ENCODE measurements around the gene ADAM17. TPM values are rescaled to one million over a fixed set of nuclear protein-coding genes. Genes with fewer than 3 reads are reported as not detected.
"Not testable (repeated sequence)": the region's sequence is repeated elsewhere in the genome, so short reads cannot be mapped to it uniquely, and the experiment has no call there.

ADAM17 gene
- total and polyA plus RNA-seq, 2 donors (not counting 1 experiment from before 2014, with no cell fraction given), result 12.3 to 69.9 TPM

DNA sequence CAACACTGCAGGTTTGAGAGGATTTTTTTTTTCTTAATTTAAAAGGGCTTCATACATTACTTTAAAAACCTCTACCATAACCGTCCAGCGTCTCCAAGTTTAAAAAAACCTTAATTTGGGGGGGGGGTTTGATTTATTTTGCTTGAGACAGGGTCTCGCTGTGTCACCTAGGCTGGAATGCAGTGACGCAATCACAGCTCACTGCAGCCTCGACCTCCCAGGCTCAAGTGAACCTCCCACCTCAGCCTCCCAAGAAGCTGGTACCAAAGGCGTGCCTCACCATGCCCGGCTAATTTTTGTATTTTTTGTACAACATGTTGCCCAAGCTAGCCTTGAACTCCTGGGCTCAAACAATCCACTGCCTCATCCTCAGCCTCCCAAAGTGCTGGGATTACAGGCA, 36.9 kb downstream of the ADAM17 start:
- Histone ChIP-seq H4K20me1 (ENCODE audit: control insufficient read depth, extremely low read depth, insufficient read depth, low read length) (no peaks in the 10 kb centered on the region), H3K9me3 (ENCODE audit: control insufficient read depth, insufficient read depth, low read depth, low read length) (no peaks in the 10 kb centered on the region), H3K4me1 (ENCODE audit: control insufficient read depth, extremely low read depth, insufficient read depth, low read length) (no peaks in the 10 kb centered on the region), H3K4me3 (replicated peaks in 1 of 4; ENCODE audit: control extremely low read depth in 1 of 4, insufficient read depth in 1 of 4, low read depth in 3 of 4, low read length in 4 of 4) (no peak overlapping the region), H3K36me3 (ENCODE audit: control insufficient read depth, insufficient read depth, low read length) (peaks cover 2% of the 10 kb centered on the region), H3K27ac (ENCODE audit: insufficient read depth, low read length) (no peak overlapping the region), H3K4me2 (ENCODE audit: extremely low read depth, insufficient read depth, low read length) (no peak overlapping the region), H3K27me3 (ENCODE audit: control insufficient read depth, insufficient read depth, low read length) (no peaks in the 10 kb centered on the region), H3K9ac (ENCODE audit: insufficient read depth, low read length) (no peak overlapping the region), H3K79me2 (ENCODE audit: control insufficient read depth, insufficient read depth, low read length) (no peaks in the 10 kb centered on the region), H2AFZ (ENCODE audit: low read length) (no peak overlapping the region)
- no peak for DNase-seq (ENCODE audit: low read depth in 2 of 2)
- no peak for TF ChIP-seq CTCF (conservative IDR thresholded peaks at IDR 0.05 in 1 of 2, IDR thresholded peaks at IDR 0.05 in 1 of 2; ENCODE audit: low read depth in 1 of 2, low read length in 2 of 2)
- TF ChIP-seq EZH2 (IDR thresholded peaks at IDR 0.05; ENCODE audit: low read length, missing control alignments), result no peak

GRCh38 chr2:9518163-9518562, 37.5 kb downstream of the ADAM17 start:
- TF ChIP-seq EZH2 (IDR thresholded peaks at IDR 0.05; ENCODE audit: low read length, missing control alignments) (no peak), CTCF (conservative IDR thresholded peaks at IDR 0.05 in 1 of 2, IDR thresholded peaks at IDR 0.05 in 1 of 2; ENCODE audit: low read depth in 1 of 2, low read length in 2 of 2) (no peak)
- no peak overlapping the region for H3K4me3 ChIP-seq (replicated peaks in 1 of 4; ENCODE audit: control extremely low read depth in 1 of 4, insufficient read depth in 1 of 4, low read depth in 3 of 4, low read length in 4 of 4)
- H4K20me1 ChIP-seq (ENCODE audit: control insufficient read depth, extremely low read depth, insufficient read depth, low read length), result no peaks in the 10 kb centered on the region
- H3K4me1 ChIP-seq (ENCODE audit: control insufficient read depth, extremely low read depth, insufficient read depth, low read length), result no peaks in the 10 kb centered on the region
- no peaks in the 10 kb centered on the region for H3K27me3 ChIP-seq (ENCODE audit: control insufficient read depth, insufficient read depth, low read length)
- H3K79me2 ChIP-seq (ENCODE audit: control insufficient read depth, insufficient read depth, low read length), result no peaks in the 10 kb centered on the region
- peaks cover 2% of the 10 kb centered on the region for H3K36me3 ChIP-seq (ENCODE audit: control insufficient read depth, insufficient read depth, low read length)
- H3K9me3 ChIP-seq (ENCODE audit: control insufficient read depth, insufficient read depth, low read depth, low read length), result no peaks in the 10 kb centered on the region
- H2AFZ ChIP-seq (ENCODE audit: low read length), result no peak overlapping the region
- no peak overlapping the region for H3K9ac ChIP-seq (ENCODE audit: insufficient read depth, low read length)
- no peak overlapping the region for H3K4me2 ChIP-seq (ENCODE audit: extremely low read depth, insufficient read depth, low read length)
- DNase-seq (ENCODE audit: low read depth in 2 of 2), result no peak
- H3K27ac ChIP-seq (ENCODE audit: insufficient read depth, low read length), result no peak overlapping the region

DNA sequence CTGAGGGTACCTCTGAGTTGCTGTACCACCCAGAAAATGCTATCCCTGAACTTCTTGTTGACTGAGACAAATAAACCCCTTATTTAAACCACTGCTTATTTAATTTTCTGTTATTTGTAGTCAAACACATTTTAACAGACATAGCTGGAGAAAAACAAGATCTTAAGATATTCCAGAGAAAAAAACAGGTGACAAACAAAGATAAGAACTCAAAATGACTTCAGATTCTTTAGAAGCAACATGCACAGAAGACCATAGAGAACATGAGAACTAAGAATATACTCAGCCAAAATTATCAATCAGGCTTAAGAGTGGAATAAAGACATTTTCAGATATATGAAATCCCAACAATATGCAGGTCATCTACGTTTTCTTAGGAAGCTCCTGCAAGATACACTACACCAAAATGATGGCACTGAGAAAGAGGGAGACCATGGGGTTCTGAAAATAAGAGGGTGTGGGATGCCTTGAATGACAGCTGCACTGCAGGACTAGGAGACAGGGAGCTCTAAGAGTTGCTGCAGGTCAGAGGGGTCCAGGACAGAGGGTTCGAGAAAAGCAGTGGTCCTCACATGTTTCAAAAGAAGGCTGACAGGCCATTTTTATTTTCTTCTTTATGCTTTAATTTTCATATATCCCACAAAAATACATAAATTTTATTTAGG, 38.4 kb downstream of the ADAM17 start:
- H3K4me1 ChIP-seq (ENCODE audit: control insufficient read depth, extremely low read depth, insufficient read depth, low read length), result no peaks in the 10 kb centered on the region
- H3K9me3 ChIP-seq (ENCODE audit: control insufficient read depth, insufficient read depth, low read depth, low read length), result no peaks in the 10 kb centered on the region
- no peaks in the 10 kb centered on the region for H4K20me1 ChIP-seq (ENCODE audit: control insufficient read depth, extremely low read depth, insufficient read depth, low read length)
- H2AFZ ChIP-seq (ENCODE audit: low read length), result no peak overlapping the region
- no peak overlapping the region for H3K4me2 ChIP-seq (ENCODE audit: extremely low read depth, insufficient read depth, low read length)
- TF ChIP-seq EZH2 (IDR thresholded peaks at IDR 0.05; ENCODE audit: low read length, missing control alignments), result no peak
- TF ChIP-seq CTCF (conservative IDR thresholded peaks at IDR 0.05 in 1 of 2, IDR thresholded peaks at IDR 0.05 in 1 of 2; ENCODE audit: low read depth in 1 of 2, low read length in 2 of 2), result no peak
- H3K79me2 ChIP-seq (ENCODE audit: control insufficient read depth, insufficient read depth, low read length), result no peaks in the 10 kb centered on the region
- H3K27ac ChIP-seq (ENCODE audit: insufficient read depth, low read length), result no peak overlapping the region
- no peaks in the 10 kb centered on the region for H3K27me3 ChIP-seq (ENCODE audit: control insufficient read depth, insufficient read depth, low read length)
- peaks cover 2% of the 10 kb centered on the region for H3K36me3 ChIP-seq (ENCODE audit: control insufficient read depth, insufficient read depth, low read length)
- no peak overlapping the region for H3K9ac ChIP-seq (ENCODE audit: insufficient read depth, low read length)
- no peak overlapping the region for H3K4me3 ChIP-seq (replicated peaks in 1 of 4; ENCODE audit: control extremely low read depth in 1 of 4, insufficient read depth in 1 of 4, low read depth in 3 of 4, low read length in 4 of 4)
- no peak for DNase-seq (ENCODE audit: low read depth in 2 of 2)

DNA sequence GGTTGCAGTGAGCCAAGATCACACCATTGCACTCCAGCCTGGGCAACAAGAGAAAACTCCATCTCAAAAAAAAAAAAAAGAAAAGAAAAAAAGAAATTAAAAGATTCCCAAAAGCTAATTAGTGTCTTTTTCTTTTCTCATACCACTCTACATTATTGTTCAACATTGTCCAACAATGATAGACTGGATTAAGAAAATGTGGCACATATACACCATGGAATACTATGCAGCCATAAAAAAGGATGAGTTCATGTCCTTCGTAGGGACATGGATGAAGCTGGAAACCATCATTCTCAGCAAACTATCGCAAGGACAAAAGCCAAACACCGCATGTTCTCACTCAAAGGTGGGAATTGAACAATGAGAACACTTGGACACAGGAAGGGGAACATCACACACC, 41.7 kb downstream of the ADAM17 start:
- not testable (repeated sequence) for H2AFZ ChIP-seq (ENCODE audit: low read length); H3K27me3 ChIP-seq (ENCODE audit: control insufficient read depth, insufficient read depth, low read length); H3K27ac ChIP-seq (ENCODE audit: insufficient read depth, low read length); DNase-seq (ENCODE audit: low read depth in 2 of 2); H3K4me1 ChIP-seq (ENCODE audit: control insufficient read depth, extremely low read depth, insufficient read depth, low read length); H3K36me3 ChIP-seq (ENCODE audit: control insufficient read depth, insufficient read depth, low read length); H3K9me3 ChIP-seq (ENCODE audit: control insufficient read depth, insufficient read depth, low read depth, low read length); H3K4me3 ChIP-seq (replicated peaks in 1 of 4; ENCODE audit: control extremely low read depth in 1 of 4, insufficient read depth in 1 of 4, low read depth in 3 of 4, low read length in 4 of 4); H3K79me2 ChIP-seq (ENCODE audit: control insufficient read depth, insufficient read depth, low read length); H3K4me2 ChIP-seq (ENCODE audit: extremely low read depth, insufficient read depth, low read length); H4K20me1 ChIP-seq (ENCODE audit: control insufficient read depth, extremely low read depth, insufficient read depth, low read length); H3K9ac ChIP-seq (ENCODE audit: insufficient read depth, low read length)

All from fibroblast of lung (primary cell).